HepG2 (cell line): ENCODE measurements around the gene TRIM61. TPM values are rescaled to one million over a fixed set of nuclear protein-coding genes. Genes with fewer than 3 reads are reported as not detected.

Source experiments
- ATAC-seq: fragments of 200-7000 bp; cut with Tn5 transposase; 3 replicates; pipeline ENCODE4 v1.9.1; 2020; ENCODE audit warnings: mild to moderate bottlenecking, moderate library complexity
- Bru-seq: library from RNA; stranded (reverse); fragments of 400-500 nt; gene quantifications from one replicate; lab custom pipeline; 2021; lab: Mats Ljungman, UMichigan
- BruChase-seq, 2 experiments: library from RNA; stranded (reverse); fragments of 400-500 nt; gene quantifications; one replicate each; lab custom pipeline; 2021; lab: Mats Ljungman, UMichigan
- BruUV-seq: library from RNA; stranded (reverse); fragments of 400-500 nt; replicated peaks from 2 replicates; lab custom pipeline; 2021; lab: Mats Ljungman, UMichigan
- CTCF ChIA-PET: fragments of 300-600 bp; formaldehyde crosslinking; extraction: SDS; loops from one replicate; lab custom pipeline; 2021; ENCODE audit warnings: low total read pairs, inconsistent platforms, low intra/inter-chr PET ratio; lab: Yijun Ruan, JAX
- POLR2A ChIA-PET: fragments of 350-600 bp; sonication (Branson Sonifier 250); formaldehyde crosslinking; loops from one replicate; lab custom pipeline; 2020; ENCODE audit warnings: antibody characterized with exemption, inconsistent platforms; lab: Yijun Ruan, JAX
- DNase-seq: peaks from one replicate; pipeline ENCODE4 v3.0.0-alpha.2; 2015; ENCODE audit warnings: low spot score
- FAIRE-seq: peaks from 3 replicates; lab custom pipeline; 2011; peaks lifted over from hg19 to GRCh38; lab: Jason Lieb, UNC
- H2AFZ ChIP-seq: one replicate; pipeline ENCODE4 v1.6.1; 2011; ENCODE audit warnings: low read length, inconsistent platforms
- H3K27ac ChIP-seq: fragments of 300-600 bp; 3 replicates; pipeline ENCODE4 v1.8.0; 2011; ENCODE audit warnings: mixed run types, mild to moderate bottlenecking, mixed read lengths, low read length, inconsistent platforms; ENCODE audit not compliant: insufficient read depth; ENCODE audit errors: extremely low read length
- H3K27me3 ChIP-seq, 2 experiments: fragments of 200-600 bp in 1 of 2; 2 replicates in 1 of 2; 3 replicates in 1 of 2; pipeline versions ENCODE4 v1.6.0 to v1.8.0; 2011; ENCODE audit warnings: low read length in 2 of 2, mild to moderate bottlenecking in 2 of 2, moderate library complexity in 2 of 2, inconsistent platforms in 1 of 2; ENCODE audit not compliant: insufficient read depth in 2 of 2, control insufficient read depth in 1 of 2
- H3K36me3 ChIP-seq, 2 experiments: fragments of 200-600 bp in 1 of 2; replicated peaks in 1 of 2; 2 replicates in 1 of 2; 3 replicates in 1 of 2; pipeline versions ENCODE4 v1.5.1 to v1.8.0; 2011; ENCODE audit warnings: low read length in 2 of 2, inconsistent platforms in 1 of 2; ENCODE audit not compliant: insufficient read depth in 2 of 2, control insufficient read depth in 1 of 2
- H3K4me1 ChIP-seq: 2 replicates; pipeline ENCODE4 v1.5.1; 2012; ENCODE audit warnings: low read length, inconsistent platforms; ENCODE audit not compliant: insufficient read depth
- H3K4me2 ChIP-seq: 2 replicates; pipeline ENCODE4 v1.6.0; 2011; ENCODE audit warnings: low read depth, low read length, inconsistent platforms
- H3K4me3 ChIP-seq, 3 experiments: fragments of 200-600 bp in 1 of 3; sonication (generic), shearing (Covaris generic) in 1 of 3; replicated peaks in 1 of 3; 2 replicates each; pipeline ENCODE4 v1.5.1; 2011 to 2016; ENCODE audit warnings: low read length in 3 of 3, inconsistent platforms in 2 of 3, low read depth in 2 of 3, mild to moderate bottlenecking in 2 of 3, control low read depth in 1 of 3, mixed read lengths in 1 of 3; ENCODE audit not compliant: insufficient read depth in 1 of 3
- H3K79me2 ChIP-seq: one replicate; pipeline ENCODE4 v1.6.1; 2011; ENCODE audit warnings: low read length, inconsistent platforms; ENCODE audit not compliant: insufficient read depth
- H3K9ac ChIP-seq: 2 replicates; pipeline ENCODE4 v1.6.0; 2011; ENCODE audit warnings: mild to moderate bottlenecking, low read depth, low read length, inconsistent platforms; ENCODE audit not compliant: insufficient read depth
- H3K9me3 ChIP-seq: 2 replicates; pipeline ENCODE4 v1.5.1; 2012; ENCODE audit warnings: mild to moderate bottlenecking, low read length
- H4K20me1 ChIP-seq: 2 replicates; pipeline ENCODE4 v1.6.0; 2011; ENCODE audit warnings: inconsistent platforms, mild to moderate bottlenecking, low read length, moderate library complexity; ENCODE audit not compliant: insufficient read depth
- ATF7-NPFF ChIP-seq: sonication (generic); formaldehyde crosslinking; IDR thresholded peaks from 2 replicates; pipeline ENCODE4 v1.8.1; 2023; ENCODE audit warnings: mild to moderate bottlenecking, low read depth, missing genetic modification reagents, moderate library complexity
- CHD4 ChIP-seq: fragments of 200-600 bp; sonication (generic); IDR thresholded peaks from 2 replicates; pipeline ENCODE4 v1.7.0; 2017; ENCODE audit warnings: mild to moderate bottlenecking, low read length, borderline replicate concordance
- FOXO1 ChIP-seq: sonication (generic); formaldehyde crosslinking; IDR thresholded peaks from 2 replicates; pipeline ENCODE4 v1.4.0; 2020; ENCODE audit warnings: missing genetic modification reagents
- HMGA1 ChIP-seq: sonication (generic); formaldehyde crosslinking; conservative IDR thresholded peaks from 2 replicates; pipeline ENCODE4 v1.4.0; 2020; ENCODE audit warnings: missing genetic modification reagents
- MED1 ChIP-seq: sonication (generic); formaldehyde crosslinking; IDR thresholded peaks from 2 replicates; pipeline ENCODE4 v1.4.0; 2020; ENCODE audit warnings: missing genetic modification reagents
- SMAD3 ChIP-seq: sonication (generic); formaldehyde crosslinking; IDR thresholded peaks from 2 replicates; pipeline ENCODE4 v1.4.0; 2020; ENCODE audit warnings: missing genetic modification reagents
- TBX2 ChIP-seq: sonication (generic); formaldehyde crosslinking; IDR thresholded peaks from 2 replicates; pipeline ENCODE4 v1.5.0; 2020; ENCODE audit warnings: missing genetic modification reagents, mild to moderate bottlenecking, borderline replicate concordance
- THYN1 ChIP-seq: sonication (generic); formaldehyde crosslinking; IDR thresholded peaks from 2 replicates; pipeline ENCODE4 v1.8.1; 2023; ENCODE audit warnings: low read depth, mild to moderate bottlenecking, moderate library complexity, missing genetic modification reagents, borderline replicate concordance
- U2AF2 ChIP-seq: fragments of 200-400 bp; formaldehyde crosslinking; IDR thresholded peaks from 2 replicates; pipeline ENCODE4 v1.6.1; 2017; ENCODE audit warnings: low read depth, mild to moderate bottlenecking, low read length
- ZNF251 ChIP-seq: sonication (generic); formaldehyde crosslinking; IDR thresholded peaks from 2 replicates; pipeline ENCODE4 v1.9.0; 2021; ENCODE audit warnings: mild to moderate bottlenecking, missing genetic modification reagents
- ZNF589 ChIP-seq: sonication (generic); formaldehyde crosslinking; conservative IDR thresholded peaks from 2 replicates; pipeline ENCODE4 v1.8.0; 2022; ENCODE audit warnings: mild to moderate bottlenecking, moderate library complexity, missing genetic modification reagents
- ZNF850 ChIP-seq: sonication (generic); formaldehyde crosslinking; conservative IDR thresholded peaks from 2 replicates; pipeline ENCODE4 v1.9.0; 2021; ENCODE audit warnings: mild to moderate bottlenecking, missing genetic modification reagents
- WGBS: methylation state at CpG from one replicate; pipeline ENCODE4 v1.1.6; 2017; ENCODE audit warnings: low lambda C conversion rate; 5-methylcytosine and 5-hydroxymethylcytosine counted together
- in situ Hi-C: cut with HindIII; loops from 2 replicates; pipeline ENCODE4 v1.10.0; 2017; ENCODE audit warnings: low pct_unique_long_range_greater_than_20kb; ENCODE audit not compliant: extremely low pct_ligation_motif_present
- intact Hi-C: fragments of 100-400 bp; cut with micrococcal nuclease; formaldehyde crosslinking; loops from one replicate; pipeline ENCODE4 v1.10.0; 2022; ENCODE audit not compliant: unreplicated experiment
- long read RNA-seq, 2 experiments: library from RNA in 1 of 2; library from polyadenylated mRNA in 1 of 2; stranded (forward) in 1 of 2; unstranded in 1 of 2; transcript quantifications; one replicate each; pipeline ENCODE4 v2.0.0, GENCODE V29; 2019 to 2022
- polyA minus RNA-seq, 3 experiments: library from RNA; depleted of rRNA, polyadenylated mRNA; stranded (reverse); fragments of >200 nt; gene quantifications; 2 replicates each; pipeline ENCODE4 v1.2.3, GENCODE V29; 2011; ENCODE audit warnings: low replicate concordance in 1 of 3
- polyA plus RNA-seq, 8 experiments: library from polyadenylated mRNA; depleted of rRNA in 3 of 8; stranded (reverse) in 7 of 8; unstranded in 1 of 8; fragments of >200 nt; fragmentation: Illumina TruSeq in 4 of 8; extraction: Trizol in 4 of 8; gene quantifications; 2 replicates each; pipeline versions ENCODE4 v1.2.1 to v1.2.3, GENCODE V29; 2011 to 2016; ENCODE audit warnings: low read depth in 4 of 8, missing spikeins in 1 of 8, mixed read lengths in 1 of 8; ENCODE audit not compliant: insufficient read depth in 1 of 8
- total RNA-seq, 5 experiments: library from RNA; depleted of rRNA; stranded (reverse); fragments of >200 nt; fragmentation: Illumina TruSeq; extraction: Trizol; gene quantifications; 2 replicates each; pipeline ENCODE4 v1.2.3, GENCODE V29; 2016; ENCODE audit warnings: low read depth in 1 of 5
- TF ChIP-seq, protein P1 (sequence below), 2 experiments: sonication (generic) in 1 of 2; formaldehyde crosslinking in 1 of 2; IDR thresholded peaks; 2 replicates each; pipeline versions ENCODE4 v1.4.0 to v1.6.1; 2018 to 2020; ENCODE audit warnings: missing genetic modification reagents in 2 of 2, borderline replicate concordance in 1 of 2, low read depth in 1 of 2, mild to moderate bottlenecking in 1 of 2, missing biosample characterization in 1 of 2
- TF ChIP-seq, protein P2 (sequence below): IDR thresholded peaks from 2 replicates; pipeline ENCODE4 v1.6.1; 2016; ENCODE audit warnings: mild to moderate bottlenecking, missing biosample characterization, missing genetic modification reagents
- TF ChIP-seq, protein P3 (sequence below): sonication (generic); formaldehyde crosslinking; conservative IDR thresholded peaks from 2 replicates; pipeline ENCODE4 v1.8.1; 2023; ENCODE audit warnings: missing genetic modification reagents

The TRIM61 gene
- total RNA-seq (2016; rRNA removed; fragmentation: Illumina TruSeq; extraction: Trizol): not detected in 2 replicates
- total RNA-seq (2016; cell fraction: cytosol; rRNA removed; fragmentation: Illumina TruSeq; extraction: Trizol; ENCODE audit: low read depth): not detected in 2 replicates
- not detected in 2 replicates for total RNA-seq (2016; cell fraction: insoluble cytoplasmic fraction; rRNA removed; fragmentation: Illumina TruSeq; extraction: Trizol)
- total RNA-seq (2016; cell fraction: membrane; rRNA removed; fragmentation: Illumina TruSeq; extraction: Trizol): not detected in 2 replicates
- total RNA-seq (2016; cell fraction: nucleus; rRNA removed; fragmentation: Illumina TruSeq; extraction: Trizol): 0.38 TPM in 1 of 2 replicates, not detected in the other
- polyA plus RNA-seq (2011; rRNA removed): not detected in 2 replicates
- polyA plus RNA-seq (2011; cell fraction: cytosol; rRNA removed): not detected in 2 replicates
- polyA plus RNA-seq (2011; cell fraction: nucleus; rRNA removed): not detected in 2 replicates
- polyA plus RNA-seq (2012): not detected in 2 replicates
- polyA plus RNA-seq (2016; cell fraction: cytosol; fragmentation: Illumina TruSeq; extraction: Trizol; ENCODE audit: low read depth): not detected in 2 replicates
- polyA plus RNA-seq (2016; cell fraction: insoluble cytoplasmic fraction; fragmentation: Illumina TruSeq; extraction: Trizol; ENCODE audit: low read depth): not detected in 2 replicates
- not detected in 2 replicates for polyA plus RNA-seq (2016; cell fraction: membrane; fragmentation: Illumina TruSeq; extraction: Trizol; ENCODE audit: low read depth)
- polyA plus RNA-seq (2016; cell fraction: nucleus; fragmentation: Illumina TruSeq; extraction: Trizol; ENCODE audit: insufficient read depth, low read depth): not detected in 2 replicates
- polyA minus RNA-seq (2011; rRNA and poly(A)+ RNA removed; ENCODE audit: low replicate concordance): not detected in 2 replicates
- not detected in 2 replicates for polyA minus RNA-seq (2011; cell fraction: cytosol; rRNA and poly(A)+ RNA removed)
- not detected in 2 replicates for polyA minus RNA-seq (2011; cell fraction: nucleus; rRNA and poly(A)+ RNA removed)
- Bru-seq, nascent RNA: not detected
- not detected for BruChase-seq, experiment 1, labeled RNA remaining after a 6-hour chase
- not detected for BruChase-seq, experiment 2, labeled RNA remaining after a 2-hour chase
- long read RNA-seq, experiment 1: 0 reads
- long read RNA-seq, experiment 2: 0 reads

DNA sequence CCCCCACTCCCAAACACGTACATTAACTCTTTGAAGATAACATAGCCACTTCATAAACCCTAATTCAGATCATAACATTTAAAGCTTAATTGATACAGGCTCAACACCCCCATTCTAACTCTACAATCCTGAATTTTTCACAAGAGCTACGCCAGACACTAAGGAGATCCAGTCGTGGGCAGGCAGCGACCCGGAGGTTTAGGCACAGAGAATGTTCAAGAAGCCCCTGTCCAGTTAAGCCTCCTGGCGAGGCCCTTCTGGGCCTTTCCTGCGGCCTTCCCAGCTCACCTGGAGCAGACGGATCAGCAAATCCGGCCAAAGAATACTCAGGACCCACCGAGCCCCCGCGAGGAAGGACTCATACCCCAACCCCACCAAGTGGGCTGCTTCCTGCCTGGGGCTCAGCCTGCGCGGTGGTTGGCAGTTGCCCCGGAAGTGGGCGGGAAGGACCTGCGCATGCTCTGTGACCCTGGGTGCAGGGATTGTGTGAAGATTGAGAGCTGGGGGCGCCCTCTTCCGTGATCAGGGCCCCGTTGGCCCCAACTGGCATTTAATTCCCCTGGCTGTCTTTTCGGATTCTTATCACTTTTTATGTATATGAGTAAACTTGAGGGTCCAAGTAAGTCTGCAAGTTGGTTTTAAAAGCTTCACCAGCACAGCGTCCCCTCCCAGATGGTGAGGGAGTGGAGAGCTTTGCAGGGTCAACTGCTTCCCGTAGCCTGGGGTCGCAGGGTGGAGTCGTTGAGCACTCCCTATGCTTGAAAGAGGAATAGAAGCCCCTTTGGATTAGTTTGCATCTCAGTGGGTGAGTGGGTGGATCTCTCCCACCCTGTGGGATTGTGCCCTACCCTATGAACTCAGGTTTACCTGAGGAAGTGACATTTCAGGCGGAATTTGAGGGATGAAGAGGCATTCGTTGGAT lies at the start of gene TRIM61:
Gene TRIM61 (minus strand): TSS at position 415 of the 922 bp plus-strand sequence. CDS start 7,655 bp downstream, outside the sequence.
- Histone ChIP-seq H3K4me1 (no peaks in the 10 kb centered on the region), H3K9ac (no peak within 1 kb of the TSS), H3K36me3 (no peaks in the 10 kb centered on the region), H3K27ac (no peak within 1 kb of the TSS), H3K4me2 (no peak within 1 kb of the TSS), H2AFZ (no peak within 1 kb of the TSS), H3K27me3 (no peaks in the 10 kb centered on the region), H3K79me2 (no peaks in the 10 kb centered on the region), H3K4me3 (no peak within 1 kb of the TSS), H3K9me3 (no peaks in the 10 kb centered on the region), H4K20me1 (no peaks in the 10 kb centered on the region)
- ATAC-seq (no peak), FAIRE-seq (no peak), DNase-seq (no peak)
- intact Hi-C loops (no loop called here), in situ Hi-C loops (no loop called here)
- WGBS: 56% methylated on average over 21 of the region's 27 CpGs
- CTCF ChIA-PET: no interaction called here
- BruUV-seq: no TSS peak
- TF ChIP-seq, protein P1, sequence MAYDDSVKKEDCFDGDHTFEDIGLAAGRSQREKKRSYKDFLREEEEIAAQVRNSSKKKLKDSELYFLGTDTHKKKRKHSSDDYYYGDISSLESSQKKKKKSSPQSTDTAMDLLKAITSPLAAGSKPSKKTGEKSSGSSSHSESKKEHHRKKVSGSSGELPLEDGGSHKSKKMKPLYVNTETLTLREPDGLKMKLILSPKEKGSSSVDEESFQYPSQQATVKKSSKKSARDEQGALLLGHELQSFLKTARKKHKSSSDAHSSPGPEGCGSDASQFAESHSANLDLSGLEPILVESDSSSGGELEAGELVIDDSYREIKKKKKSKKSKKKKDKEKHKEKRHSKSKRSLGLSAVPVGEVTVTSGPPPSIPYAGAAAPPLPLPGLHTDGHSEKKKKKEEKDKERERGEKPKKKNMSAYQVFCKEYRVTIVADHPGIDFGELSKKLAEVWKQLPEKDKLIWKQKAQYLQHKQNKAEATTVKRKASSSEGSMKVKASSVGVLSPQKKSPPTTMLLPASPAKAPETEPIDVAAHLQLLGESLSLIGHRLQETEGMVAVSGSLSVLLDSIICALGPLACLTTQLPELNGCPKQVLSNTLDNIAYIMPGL (CRISPR knock-in tag; IDR thresholded peaks at IDR 0.05; ENCODE audit: borderline replicate concordance in 1 of 2, low read depth in 1 of 2): no peak
- no peak for TF ChIP-seq U2AF2
- no peak for TF ChIP-seq ZNF251 (CRISPR knock-in tag)
- TF ChIP-seq ZNF589 (CRISPR knock-in tag): no peak
- TF ChIP-seq, protein P2, sequence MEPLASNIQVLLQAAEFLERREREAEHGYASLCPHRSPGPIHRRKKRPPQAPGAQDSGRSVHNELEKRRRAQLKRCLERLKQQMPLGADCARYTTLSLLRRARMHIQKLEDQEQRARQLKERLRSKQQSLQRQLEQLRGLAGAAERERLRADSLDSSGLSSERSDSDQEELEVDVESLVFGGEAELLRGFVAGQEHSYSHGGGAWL (CRISPR knock-in tag): no peak
- no peak for TF ChIP-seq MED1 (CRISPR knock-in tag)
- TF ChIP-seq CHD4: no peak
- no peak for TF ChIP-seq THYN1 (CRISPR knock-in tag)
- TF ChIP-seq, protein P3, sequence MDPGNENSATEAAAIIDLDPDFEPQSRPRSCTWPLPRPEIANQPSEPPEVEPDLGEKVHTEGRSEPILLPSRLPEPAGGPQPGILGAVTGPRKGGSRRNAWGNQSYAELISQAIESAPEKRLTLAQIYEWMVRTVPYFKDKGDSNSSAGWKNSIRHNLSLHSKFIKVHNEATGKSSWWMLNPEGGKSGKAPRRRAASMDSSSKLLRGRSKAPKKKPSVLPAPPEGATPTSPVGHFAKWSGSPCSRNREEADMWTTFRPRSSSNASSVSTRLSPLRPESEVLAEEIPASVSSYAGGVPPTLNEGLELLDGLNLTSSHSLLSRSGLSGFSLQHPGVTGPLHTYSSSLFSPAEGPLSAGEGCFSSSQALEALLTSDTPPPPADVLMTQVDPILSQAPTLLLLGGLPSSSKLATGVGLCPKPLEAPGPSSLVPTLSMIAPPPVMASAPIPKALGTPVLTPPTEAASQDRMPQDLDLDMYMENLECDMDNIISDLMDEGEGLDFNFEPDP (CRISPR knock-in tag): no peak
- TF ChIP-seq HMGA1 (CRISPR knock-in tag): no peak
- TF ChIP-seq ATF7-NPFF: no peak
- TF ChIP-seq SMAD3 (CRISPR knock-in tag): no peak
- no peak for TF ChIP-seq FOXO1
- TF ChIP-seq ZNF850: no peak
- TF ChIP-seq TBX2 (CRISPR knock-in tag): no peak
- TF ChIP-seq, all 625 proteins: peak for 0
- POLR2A ChIA-PET: no interaction called here
